ENCODE measurements around the gene ABCA13.

Gene ABCA13

DNA sequence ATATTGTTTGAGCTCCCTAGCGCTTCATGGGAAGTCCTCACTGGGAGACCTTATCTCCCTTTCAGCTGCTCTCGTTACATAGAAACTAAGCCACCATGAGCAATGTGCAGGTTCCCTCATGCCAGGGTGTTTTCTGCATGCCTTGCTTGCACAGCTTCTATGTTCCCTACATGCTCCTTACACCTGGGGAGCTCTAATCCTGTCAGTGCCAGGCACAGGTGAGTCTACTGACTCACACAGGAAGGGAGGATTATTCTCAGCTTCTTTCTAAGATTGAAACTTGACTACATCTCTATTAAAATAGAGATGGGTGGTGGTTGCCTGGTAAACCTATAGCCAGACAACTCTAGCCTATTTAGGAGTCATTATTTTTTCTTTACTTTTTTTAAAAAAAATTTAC, 377.4 kb downstream of the ABCA13 start:
- DNase-seq = no peak

DNA sequence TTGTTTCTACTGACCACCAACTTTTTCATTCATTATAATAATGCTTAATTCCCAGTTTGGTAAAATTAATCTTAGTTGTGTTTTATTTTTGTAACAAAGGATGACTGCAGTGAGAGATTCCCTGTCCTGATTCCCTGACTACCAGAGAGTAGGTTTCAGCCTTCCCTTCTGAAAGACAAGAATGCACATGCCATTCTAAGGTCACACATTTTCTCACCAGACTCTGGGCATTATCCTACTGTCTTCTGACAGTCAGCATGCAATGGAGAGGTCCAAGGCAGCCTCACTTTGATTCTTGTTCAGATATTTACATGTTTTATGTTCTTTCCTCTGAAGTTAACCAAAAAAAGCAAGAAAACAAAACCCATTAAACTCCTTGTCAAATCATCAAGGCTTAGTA, 380.4 kb downstream of the ABCA13 start:
- no peak for DNase-seq

- no peak for DNase-seq
Measured at GRCh38 chr7:48563334-48563733, 392.1 kb downstream of the ABCA13 start.

DNA sequence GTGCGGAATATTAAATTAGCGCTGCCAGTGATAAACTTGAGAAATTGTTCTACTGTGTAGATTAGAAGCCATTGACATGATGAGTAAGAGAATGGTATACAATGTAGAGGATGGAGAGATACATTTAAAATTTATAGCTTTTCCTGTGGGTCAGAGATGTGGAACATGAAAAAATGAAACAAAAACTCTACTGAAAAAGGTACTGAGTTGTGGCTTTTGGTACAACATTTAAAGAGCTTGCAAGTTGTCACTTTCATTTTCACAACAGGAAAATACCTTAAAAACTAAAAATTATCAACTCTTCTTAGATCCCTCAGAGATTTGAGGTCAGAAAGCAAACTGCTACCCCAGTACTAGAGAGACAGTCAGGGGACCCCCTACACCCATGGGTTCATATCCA, 404.3 kb downstream of the ABCA13 start:
- no peak for DNase-seq

DNA sequence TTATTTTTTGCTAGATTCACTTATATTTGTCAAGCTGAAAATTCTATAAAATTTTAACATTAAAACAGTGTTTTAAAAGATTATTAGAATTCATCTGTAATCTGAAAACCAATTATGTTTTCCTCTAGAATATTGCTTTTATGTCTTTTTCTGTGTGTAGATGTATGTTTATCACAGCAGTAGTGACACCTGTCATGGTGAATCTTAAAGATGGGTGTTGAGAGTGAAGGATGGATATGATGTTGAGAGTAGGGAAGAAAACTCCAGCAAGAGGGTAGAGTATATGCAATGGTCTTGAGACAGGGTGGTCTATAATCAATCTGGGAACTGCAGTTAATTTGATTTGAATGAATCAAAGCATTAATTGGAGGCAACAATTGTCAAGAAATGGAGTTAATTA, 416.2 kb downstream of the ABCA13 start:
- DNase-seq = no peak

- no peak for DNase-seq
Measured at GRCh38 chr7:48594349-48594748, 423.1 kb downstream of the ABCA13 start.

DNA sequence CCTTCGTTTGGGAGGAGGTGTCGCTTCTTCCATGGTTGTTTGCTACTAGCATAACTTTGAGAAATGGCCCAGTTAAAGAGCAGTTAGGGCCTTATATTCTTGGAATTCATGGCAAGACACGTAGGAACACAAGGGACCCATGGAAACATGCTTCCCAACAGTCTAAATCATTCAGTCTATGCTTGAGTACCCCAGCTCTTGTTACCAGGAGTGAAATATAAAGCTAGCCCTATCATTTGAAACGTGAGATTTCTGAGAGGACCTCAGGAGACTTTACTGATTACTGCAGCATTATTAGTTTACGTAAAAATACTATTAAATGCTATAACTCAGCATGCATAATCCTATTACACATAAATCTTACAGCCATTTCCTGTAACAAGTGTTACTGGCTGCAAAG, 424.5 kb downstream of the ABCA13 start:
- DNase-seq = no peak

- DNase-seq = no peak
Measured at GRCh38 chr7:48610705-48611104, 439.4 kb downstream of the ABCA13 start.

- no peak for DNase-seq
Measured at GRCh38 chr7:48611993-48612392, 440.7 kb downstream of the ABCA13 start.

GRCh38 chr7:48617508-48617907, 446.2 kb downstream of the ABCA13 start:
- DNase-seq = no peak

DNA sequence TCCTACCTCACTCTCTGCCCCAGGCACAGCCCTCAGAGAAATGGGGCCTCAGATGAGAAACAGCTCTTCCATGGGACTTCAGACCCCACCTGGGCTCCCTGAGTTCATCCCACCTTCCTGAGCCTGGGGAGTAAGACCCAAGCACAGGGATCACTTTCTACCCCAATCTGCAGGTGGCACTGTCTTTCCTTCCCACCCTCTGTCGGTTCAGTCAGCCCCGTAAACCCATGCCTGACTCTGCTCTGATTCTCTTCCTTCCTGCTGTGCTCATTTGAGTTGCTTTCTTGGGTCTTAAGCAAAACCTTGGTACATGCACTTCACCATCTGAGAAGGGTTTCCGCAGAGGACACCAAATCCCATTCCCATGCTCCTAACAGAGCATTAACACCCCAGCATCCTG, 446.7 kb downstream of the ABCA13 start:
- DNase-seq = peak; percentile 11

- DNase-seq = no peak
Measured at GRCh38 chr7:48621076-48621475, 449.8 kb downstream of the ABCA13 start.

DNA sequence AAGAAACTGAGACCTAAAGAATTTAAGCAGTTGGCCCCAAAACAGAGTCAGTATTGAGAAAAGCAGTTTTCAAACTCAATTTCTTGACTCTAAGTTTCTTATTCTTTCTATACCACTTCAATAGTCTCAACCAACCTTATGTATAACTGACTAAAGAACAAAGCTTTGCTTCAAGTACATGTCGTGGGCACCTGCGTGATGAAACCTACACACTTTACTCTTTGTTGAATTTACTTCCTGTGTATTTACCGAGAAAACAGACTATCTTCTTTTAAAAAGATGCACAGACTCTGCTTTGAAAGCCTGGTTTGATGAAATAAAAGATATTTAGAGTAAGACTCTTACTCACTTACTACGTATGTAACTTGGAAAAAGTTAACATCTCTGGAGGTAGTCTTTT, 455.9 kb downstream of the ABCA13 start:
- DNase-seq = no peak

DNA sequence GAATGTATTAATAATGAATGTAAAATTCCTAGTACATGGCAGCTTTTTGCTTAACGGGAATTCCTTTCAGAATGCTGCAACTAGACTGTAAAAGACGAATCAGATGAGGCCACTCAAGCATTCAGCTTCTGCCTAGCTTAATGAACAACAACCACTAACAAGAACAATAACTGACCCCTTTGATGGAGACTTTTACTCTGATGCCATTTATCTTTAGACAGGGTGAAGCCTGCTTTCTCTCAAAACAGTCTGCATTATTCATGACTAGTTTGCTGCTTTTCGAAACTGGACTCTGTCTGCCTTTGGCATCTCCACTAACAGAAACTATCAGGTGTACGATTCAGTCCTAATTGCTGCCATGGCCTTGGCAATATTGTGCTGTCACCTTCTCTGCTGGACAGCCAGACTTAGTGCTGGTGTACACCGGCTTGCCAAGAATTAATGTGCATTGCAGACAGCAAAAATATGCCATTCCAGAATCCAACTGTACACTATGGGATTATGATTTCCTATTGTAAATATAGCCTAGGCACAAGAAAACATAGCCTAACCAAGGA, 457.6 kb downstream of the ABCA13 start:
- DNase-seq = no peak

DNA sequence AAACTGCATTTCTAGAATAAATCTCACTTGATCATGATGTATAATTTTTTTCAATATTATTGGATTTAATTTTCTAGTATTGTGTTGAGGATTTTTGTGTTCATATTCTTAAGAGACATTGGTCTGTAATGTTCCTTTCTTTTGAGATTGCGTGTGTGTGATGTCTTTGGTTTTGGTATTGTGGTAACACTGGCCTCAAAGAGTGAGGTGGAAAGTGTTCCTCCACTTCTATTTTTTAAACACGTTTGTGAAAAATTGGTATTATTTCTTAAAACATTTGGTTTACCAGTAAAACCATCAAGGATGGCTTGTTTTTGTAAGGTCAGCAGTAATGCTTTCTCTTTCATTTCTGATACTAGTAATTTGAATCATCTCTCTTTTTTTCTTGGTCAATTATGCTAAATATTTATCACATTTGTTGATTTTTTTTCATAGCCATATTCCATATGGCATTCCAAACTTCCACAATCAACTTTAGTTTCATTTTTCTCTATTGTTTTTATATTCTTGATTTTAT, 462.9 kb downstream of the ABCA13 start:
- no peak for DNase-seq

DNA sequence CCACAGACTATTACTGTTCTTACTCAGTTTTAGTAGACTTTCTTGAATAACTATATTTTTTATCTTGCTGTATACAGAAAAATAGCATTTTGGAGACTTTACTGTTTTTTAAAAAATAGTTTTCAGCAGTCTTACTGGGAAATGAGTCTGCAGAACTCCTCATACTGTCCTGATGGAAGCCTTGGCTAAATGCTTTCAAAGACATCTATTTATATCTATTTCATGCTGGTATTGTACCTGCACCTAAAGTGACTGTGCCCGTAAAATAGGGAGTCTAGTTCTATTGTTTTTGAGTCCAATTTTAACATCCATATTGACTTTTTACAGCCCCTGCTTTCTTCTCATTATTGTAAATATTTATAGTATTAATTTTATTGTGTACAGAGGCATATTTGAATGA, 464.5 kb downstream of the ABCA13 start:
- DNase-seq = peak; percentile 45

GRCh38 chr7:48636391-48637015, 465.2 kb downstream of the ABCA13 start:
- no peak for DNase-seq

- DNase-seq = peak; percentile 89
Measured at GRCh38 chr7:48637382-48637781, 466.1 kb downstream of the ABCA13 start.

- no peak for DNase-seq
Measured at GRCh38 chr7:48638041-48638440, 466.8 kb downstream of the ABCA13 start.

- peak; percentile 26 for DNase-seq
Measured at GRCh38 chr7:48643431-48644013, 472.3 kb downstream of the ABCA13 start.

DNA sequence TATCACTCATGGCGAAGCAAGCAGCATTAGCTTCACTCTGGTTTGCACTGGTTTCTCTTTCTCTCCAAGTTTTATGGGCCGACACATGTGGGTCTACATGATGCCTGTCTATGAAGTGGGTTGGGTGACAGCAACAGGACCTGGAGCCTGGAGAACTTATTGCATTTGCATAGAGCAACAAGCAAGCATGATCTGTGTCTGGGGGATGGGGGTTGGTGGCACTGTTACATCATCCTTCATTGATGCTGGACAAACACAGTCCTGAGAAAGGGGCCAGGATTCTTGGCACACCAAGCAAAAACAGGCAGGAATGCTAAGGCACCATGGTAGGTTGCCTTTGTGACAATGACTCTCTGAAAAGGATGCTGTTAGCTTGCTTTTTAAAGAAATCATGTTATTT, 486.9 kb downstream of the ABCA13 start:
- no peak for DNase-seq

DNA sequence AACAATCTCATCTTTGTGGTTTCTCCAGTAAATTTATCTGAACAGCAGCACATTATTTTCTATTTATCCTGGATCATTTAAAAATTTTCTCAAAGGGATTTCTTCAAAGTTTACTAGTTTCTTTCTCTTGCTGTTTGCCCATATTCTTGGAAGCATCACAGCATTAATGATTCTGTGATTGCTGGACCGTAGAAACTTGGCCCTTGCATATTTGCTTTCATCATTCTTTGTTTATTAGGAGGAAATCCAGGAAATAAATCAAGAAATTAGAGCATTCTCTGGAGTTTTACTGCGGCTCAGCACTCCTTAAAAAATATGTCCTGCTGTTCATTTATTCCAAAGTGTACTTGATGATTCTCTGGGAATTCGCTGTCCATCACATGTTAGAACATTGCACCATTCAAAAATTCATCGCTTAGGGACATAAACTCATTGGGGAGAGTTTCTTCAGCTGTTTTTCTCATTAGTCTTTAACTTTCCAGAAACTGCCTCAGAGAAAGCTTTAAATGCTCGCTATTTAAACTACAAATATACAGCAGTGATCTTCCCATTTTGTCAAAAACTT, 489.1 kb downstream of the ABCA13 start:
- DNase-seq = no peak

DNA sequence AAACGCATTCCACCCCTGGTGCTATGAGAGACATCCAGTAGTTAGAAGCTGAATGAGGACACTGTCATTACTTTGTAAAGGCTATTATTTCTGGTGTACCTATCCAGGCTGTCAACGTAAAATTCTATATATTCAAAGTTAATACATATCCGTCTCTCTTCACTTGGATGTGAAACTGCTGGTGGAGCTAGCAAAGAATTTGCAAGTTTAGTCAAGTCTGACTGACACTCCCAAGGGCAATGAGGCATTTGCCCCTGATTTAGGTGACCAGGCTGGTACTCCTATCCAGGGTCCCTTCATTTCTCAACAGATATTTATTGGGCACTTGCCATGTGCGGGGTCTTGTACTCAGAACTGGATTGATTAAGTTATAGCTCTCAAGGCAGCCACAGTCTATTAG, 493.0 kb downstream of the ABCA13 start:
- DNase-seq = no peak
